GM10847 (cell line): ENCODE measurements around the gene AVEN.
A peak's percentile ranks its signal among the peaks of the same experiment; 100 is the strongest.

Source experiments
- POLR2A ChIP-seq: IDR thresholded peaks from 2 replicates; pipeline ENCODE4 v1.6.1; 2011; ENCODE audit not compliant: insufficient read length; ENCODE audit errors: extremely low read depth

AVEN gene

GRCh38 chr15:34049112-34049511 lies 10.1 kb upstream of the AVEN start:
- TF ChIP-seq POLR2A = no peak

- TF ChIP-seq POLR2A = no peak
Measured at GRCh38 chr15:34047893-34048775, 9.1 kb upstream of the AVEN start.

- TF ChIP-seq POLR2A = no peak
Measured at GRCh38 chr15:34046471-34047145, 7.6 kb upstream of the AVEN start.

GRCh38 chr15:34043813-34044212 lies 4.8 kb upstream of the AVEN start:
- no peak for TF ChIP-seq POLR2A

GRCh38 chr15:34043391-34043790 lies 4.4 kb upstream of the AVEN start:
- no peak for TF ChIP-seq POLR2A

- TF ChIP-seq POLR2A = no peak
Measured at GRCh38 chr15:34039790-34040113, 748 bp upstream of the AVEN start.

- TF ChIP-seq POLR2A = peak; percentile 85
Measured at GRCh38 chr15:34038023-34038870, 757 bp downstream of the AVEN start.

GRCh38 chr15:34031987-34032760 lies 6.8 kb downstream of the AVEN start:
- TF ChIP-seq POLR2A = no peak

- no peak for TF ChIP-seq POLR2A
Measured at GRCh38 chr15:34027606-34028005, 11.4 kb downstream of the AVEN start.

GRCh38 chr15:34025252-34025651 lies 13.8 kb downstream of the AVEN start:
- TF ChIP-seq POLR2A = no peak

- TF ChIP-seq POLR2A = no peak
Measured at GRCh38 chr15:34023907-34024306, 15.1 kb downstream of the AVEN start.

- TF ChIP-seq POLR2A = no peak
Measured at GRCh38 chr15:34019369-34019990, 19.5 kb downstream of the AVEN start.

GRCh38 chr15:34018021-34018645 lies 20.9 kb downstream of the AVEN start:
- no peak for TF ChIP-seq POLR2A

- no peak for TF ChIP-seq POLR2A
Measured at GRCh38 chr15:34014556-34014955, 24.4 kb downstream of the AVEN start.
